ENCODE results near the gene C17orf113.
A peak's percentile ranks its signal among the peaks of the same experiment; 100 is the strongest.

The C17orf113 gene

DNA sequence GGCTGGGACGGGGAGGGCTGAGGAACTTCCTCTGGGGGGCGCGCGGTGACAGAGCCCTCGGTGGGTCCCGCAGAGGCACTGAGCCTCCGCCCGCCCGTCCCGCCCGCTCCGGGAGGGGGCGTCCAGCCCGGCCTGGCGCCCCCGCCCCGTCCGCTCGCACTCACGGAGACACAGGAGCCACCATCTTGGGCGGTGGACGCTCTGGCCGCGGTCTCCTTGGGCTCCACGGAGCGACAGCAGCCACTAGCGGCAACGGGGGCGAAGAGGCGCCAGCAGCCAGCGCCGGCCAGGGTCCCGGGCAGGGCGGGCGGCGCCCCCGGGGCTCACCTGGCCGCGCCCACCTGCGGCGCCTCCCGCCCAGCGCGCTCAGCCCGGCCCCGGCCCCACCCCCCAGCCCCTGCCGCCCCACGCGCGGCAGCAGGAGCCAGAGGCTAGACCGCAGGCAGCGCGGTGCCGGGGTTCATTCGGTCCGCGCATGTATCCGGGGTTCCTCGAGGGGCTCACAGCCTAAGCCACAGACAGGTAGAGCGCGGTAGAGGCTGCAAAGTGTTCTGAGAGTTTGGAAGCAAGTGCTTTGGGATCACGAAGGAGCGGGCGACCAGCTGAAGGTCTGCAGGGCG, at the start of gene C17orf113:
Gene C17orf113, minus strand, starts transcription at position 209 of the 620 bp plus-strand sequence. CDS start 7,225 bp downstream, outside the sequence.
- DNase-seq = peak; percentile 78

DNA sequence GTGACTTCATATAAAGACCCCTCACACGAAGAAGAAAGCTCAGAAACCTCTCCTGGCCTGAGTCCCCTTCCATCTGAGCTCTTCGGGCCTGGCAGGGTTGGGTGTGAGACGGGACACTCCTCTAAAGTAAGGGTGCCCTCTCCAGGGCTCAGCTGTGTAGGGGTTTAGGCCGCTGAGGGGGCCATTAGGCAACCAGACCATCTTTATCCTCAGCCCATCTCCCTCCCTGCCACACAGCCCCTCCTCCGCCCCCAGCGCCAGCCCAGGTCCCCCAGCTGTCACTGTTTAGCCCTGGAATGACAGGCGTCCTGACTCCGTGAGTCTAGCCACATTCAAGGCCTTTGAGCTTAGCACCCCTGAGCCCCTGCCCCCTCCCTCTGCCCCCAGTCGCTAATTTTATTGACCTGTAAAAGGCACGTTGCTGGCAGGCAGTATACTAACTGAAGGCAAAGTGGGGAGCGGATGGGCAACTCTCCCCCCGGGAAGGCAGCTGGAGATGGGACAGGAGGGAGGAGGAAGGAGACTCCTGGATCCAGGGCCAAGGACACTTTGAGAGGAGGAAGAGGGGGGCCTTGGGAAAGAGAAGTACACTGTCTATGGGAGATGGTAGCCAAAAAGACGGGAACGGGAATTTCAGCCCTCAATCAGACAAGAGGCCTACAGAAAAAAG, 48.5 kb upstream of the C17orf113 start:
- DNase-seq = peak; percentile 94

DNA sequence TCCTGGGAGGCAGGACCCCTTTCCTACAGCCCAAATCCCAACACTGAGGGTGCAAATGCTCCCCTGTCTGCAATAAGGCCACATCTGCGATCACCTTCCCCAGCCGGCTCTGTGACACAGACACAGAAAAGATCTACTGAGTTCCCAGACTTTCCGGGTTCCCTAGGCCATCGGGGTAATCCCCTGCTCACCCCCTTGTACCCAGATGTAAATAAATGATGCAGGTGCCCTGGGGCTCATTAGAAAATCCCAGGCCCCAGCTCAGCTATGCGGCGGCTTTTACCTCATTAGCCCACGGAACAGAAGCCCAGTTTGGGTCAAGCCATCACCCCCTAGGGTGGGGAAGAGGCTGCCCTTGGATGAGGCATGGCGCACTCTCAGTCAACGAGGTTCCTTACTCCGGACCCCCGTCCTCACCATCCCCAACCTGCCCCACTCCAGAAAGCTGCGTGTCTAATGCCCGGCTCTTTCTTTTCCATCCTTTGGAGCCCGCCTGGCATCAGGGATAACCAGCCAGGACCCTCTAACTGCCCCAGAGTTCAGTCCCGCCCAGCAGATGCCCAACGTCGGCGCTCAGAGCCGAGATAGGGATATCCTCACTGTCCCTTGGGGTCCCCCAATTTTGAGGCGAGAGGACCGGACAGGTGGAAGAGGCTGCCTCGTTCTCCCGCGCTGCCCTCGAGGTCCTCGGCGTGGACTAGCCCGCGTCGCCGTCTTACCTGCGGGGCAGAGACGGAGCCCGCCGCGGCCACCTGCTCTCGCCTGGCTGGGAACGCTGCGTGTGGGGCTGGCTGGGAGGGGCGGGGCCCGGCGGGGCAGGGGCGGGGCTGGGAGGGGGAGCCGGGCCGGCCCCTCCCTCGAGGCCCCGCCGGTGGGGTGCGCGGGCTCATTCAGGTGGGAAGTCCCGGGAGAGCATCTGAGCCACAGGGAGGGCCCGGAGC, 47.6 kb upstream of the C17orf113 start, which contains the start of gene ZNF385C:
Gene ZNF385C, minus strand, starts transcription at position 783 of the 941 bp plus-strand sequence. CDS start 35,417 bp downstream, outside the sequence.
- DNase-seq = peak; percentile 77

DNA sequence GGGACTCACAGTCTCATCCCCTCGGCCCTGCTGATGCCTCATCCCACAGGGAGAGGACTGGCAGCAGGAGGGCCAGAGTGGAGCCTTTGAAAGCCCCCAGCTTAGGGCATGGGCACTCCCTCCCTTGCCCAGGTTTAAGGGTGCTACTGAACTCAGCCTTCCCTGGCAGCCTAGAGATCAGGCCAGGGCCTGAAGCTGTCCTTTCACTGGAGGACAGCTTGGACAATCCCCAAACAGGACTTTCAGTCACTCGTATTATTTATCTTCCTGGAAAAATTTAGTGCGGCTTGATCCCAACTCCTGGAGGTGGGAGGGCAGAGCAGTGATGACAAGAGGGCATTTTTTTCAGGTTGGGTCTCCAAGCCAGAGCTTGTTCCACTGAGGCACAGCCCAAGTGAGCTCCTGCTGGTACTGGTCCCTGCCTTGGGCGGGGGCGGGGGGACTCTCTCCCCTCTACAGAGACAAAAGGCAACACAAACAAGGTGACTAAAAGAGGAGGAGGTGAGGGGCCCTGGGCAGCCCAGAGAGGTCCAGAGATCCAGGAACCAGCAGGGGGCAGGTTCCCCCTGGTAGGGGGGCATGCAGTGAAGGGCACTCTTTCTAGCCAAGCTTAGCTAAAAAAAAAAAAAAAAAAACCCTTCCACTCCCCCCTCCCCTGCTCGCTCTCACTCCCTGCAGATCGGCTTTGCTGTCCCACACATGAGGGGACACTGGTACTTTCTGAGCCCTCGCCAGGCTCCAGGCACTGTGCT, 46.1 kb upstream of the C17orf113 start:
- DNase-seq = no peak

DNA sequence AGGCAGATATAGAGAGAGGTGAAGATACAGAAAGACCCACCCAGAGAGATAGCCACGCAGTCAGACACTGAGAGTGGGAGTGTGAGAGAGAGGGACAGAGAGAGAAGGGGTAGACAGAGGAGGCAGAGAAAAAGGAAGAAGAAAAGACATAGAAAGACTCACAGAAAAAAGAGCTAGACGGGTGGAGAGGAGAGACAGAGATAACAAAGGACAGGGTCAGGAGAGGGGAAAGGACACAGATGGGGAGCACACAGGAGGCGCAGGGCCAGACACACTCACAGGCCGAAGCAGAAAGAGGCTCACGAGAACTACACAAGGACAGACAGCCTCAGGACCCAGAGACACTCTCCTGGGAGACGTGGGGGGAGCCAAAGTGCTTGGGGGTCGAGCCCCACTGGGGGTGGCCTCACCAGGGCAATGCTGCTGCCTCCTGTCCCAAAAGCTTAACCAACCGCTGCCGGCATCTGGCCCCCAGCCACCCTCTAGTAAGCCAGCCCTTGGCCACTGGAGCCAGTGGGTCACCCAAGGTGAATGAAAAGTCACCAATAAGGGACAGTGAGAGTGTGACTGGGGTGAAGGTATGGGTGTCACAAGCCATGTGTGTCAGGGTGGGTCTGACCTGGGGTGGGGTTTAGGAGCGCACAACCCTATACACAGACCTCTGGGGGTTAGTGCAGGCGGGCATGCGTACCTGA, 44.1 kb upstream of the C17orf113 start:
- no peak for DNase-seq

DNA sequence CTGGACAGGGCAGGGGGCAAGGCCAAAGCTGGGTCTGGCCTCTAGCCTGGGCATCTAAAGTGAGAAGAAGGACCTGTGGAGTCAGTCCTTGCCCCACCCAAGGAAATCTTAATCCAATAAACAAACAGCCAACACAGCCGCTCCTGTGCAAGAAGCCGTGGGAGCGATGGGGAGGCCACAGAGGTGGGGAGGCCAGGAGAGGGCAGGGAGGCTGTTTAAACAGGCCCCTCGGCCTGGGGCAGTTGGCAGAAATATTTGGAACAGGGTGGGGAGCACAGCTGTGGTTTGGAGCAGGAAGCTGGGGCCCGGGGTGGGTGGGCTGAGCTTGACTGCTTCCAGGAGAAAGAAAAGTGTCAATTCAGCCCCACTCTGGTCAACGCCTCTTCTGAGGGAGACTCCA, 42.5 kb upstream of the C17orf113 start:
- DNase-seq = peak; percentile 25

DNA sequence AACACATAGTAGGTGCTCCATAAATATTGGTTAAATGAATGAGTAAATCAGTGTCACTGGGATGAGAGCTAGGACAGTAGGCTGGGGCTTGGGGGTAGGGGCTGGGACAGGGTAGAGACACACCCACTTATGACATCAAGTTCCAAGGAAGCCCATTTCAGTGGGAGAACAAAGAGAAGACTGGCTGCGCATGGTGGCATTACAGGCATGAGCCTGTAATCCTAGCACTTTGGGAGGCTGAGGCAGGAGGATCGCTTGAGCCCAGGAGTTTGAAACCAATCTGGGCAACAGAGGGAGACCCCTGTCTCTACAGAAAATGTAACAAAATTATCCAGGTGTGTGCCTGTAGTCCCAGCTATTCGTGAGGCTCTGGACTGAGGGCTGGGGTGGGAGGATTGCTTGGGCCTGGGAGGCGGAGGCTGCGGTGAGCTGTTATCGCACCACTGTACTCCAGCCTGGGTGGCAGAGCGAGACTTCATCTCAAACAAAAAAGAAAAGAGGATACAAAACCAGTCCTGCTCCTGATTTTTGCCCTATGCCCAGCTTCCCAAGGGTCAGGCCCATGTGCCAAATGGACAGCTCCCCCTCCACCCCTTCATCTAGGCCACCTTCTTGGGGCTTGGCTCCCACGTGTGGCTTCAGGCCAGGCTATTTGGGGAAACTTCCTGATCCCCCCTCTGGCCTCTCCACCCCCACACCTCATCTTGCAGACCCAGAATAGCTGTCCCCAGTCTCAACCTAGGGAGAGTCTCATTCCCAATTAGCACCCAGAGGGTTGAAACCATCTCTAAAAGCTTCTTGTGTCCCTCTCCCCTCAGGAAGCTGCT, 40.8 kb upstream of the C17orf113 start:
- no peak for DNase-seq

DNA sequence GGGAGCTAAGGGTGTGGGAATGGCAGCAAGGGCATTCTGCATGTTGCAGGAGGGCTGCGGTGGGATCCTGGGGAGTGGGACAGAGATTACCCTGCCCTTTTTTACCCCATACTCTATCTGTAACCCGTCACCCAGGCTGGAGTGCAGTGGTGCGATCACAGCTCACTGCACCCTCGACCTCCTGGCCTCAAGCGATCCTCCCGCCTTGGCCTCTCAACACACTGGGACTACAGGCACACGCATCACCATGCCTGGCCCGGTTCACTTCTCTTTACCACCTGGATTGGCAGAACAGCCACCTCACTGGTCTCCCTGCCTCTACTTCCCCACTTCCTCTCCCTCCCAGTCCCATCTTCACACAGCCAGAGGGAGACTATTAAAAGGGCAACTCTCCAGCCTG, 38.3 kb upstream of the C17orf113 start:
- no peak for DNase-seq

DNA sequence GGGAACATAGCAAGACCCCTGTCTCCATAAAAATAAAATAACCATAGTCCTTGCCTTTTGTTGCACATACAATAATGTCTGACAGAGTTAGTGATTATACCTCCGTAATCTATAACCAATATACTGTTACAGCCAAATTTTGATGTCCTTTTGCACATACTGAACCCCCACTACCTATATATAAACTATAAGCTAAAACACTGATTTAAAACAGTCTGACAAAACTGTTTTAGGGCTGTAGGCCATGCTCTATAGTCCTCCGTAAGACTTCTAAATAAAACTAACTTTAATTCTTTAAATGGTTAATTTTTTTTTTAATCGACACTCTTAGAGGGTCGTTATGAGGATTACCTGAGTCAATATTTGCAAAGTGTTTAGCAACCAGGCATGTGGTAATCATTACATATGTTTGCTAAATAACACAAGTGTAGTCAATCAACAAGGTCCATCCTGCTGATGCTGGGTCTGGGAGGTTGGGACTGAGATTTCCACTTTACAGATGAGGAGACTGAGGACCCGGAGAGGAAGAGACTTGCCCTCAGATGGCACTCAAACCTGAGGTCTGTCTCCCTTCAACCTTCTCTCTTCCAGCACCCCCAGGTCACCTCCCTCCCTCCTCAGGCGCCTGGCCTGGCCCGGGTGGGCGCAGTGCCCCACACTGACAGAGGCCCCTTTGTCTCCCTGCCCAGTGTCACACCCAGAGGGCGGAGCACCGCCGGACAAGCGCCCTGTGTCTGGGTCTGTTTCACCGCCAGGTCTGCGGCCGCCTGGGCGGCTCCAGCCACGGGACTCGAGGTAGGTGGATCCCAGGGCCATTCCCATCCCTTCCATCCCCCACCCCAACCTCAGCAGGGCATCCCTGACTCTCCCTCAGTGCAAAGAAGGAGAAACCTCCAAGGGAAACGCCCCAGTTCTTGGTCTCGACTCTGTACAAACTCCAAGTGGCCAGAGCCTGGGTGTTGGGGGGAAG, 37.6 kb upstream of the C17orf113 start:
- DNase-seq = no peak

DNA sequence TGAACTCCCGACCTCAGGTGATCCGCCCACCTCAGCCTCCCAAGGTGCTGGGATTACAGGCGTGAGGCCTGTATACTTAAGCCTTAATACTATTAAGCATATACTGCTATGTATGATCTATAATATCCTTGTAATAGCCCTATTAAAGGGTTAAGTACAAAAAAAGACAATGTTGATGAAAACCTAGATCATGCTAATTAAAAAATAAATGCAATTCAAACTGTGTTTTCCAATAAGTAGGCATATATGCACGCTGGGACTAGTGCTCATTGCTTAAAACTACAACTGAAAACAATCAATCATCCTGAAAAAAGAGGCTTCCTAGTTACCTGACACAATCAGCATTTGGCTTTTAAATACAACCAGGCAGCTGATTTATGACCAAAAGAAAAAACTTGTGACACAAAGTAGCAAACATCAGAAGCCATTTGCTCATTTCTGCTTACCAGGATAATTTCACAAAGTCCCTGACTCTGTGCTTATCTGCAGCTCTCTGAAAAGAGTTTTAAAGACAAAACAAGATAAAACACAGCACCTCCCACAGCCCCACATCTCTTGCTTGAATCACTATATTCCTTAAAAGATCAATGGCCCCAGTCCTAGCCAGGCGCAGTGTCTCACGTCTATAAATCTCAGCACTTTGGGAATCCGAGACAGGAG, 36.8 kb upstream of the C17orf113 start:
- peak; percentile 66 for DNase-seq

DNA sequence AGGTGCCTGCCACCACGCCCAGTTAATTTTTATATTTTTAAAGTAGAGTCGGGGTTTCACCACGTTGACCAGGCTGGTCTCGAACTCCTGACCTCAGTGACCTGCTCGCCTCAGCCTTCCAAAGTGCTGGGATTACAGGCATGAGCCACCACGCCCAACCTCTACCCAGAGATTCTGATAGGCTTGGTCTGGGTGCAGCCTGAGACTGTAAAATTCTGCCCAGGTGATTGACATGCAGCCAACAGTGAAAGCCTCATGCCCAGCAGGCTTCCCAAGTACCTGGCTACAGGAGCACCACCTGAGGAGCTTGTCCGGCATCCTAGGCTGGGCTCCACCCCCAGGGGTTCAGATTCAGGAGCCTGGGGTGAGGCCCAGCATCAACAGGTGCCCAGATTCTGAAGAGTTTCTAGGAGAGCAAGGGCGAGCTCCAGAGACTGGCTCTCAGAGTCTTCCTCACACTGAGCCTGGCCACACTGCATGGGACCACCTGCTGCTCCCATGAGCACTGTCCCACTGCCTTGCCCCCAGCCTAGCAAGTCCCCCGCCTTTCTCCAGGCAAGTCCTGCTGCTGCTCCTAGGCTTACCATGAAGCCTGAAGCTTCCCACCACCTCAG, 31.2 kb upstream of the C17orf113 start:
- DNase-seq = no peak

DNA sequence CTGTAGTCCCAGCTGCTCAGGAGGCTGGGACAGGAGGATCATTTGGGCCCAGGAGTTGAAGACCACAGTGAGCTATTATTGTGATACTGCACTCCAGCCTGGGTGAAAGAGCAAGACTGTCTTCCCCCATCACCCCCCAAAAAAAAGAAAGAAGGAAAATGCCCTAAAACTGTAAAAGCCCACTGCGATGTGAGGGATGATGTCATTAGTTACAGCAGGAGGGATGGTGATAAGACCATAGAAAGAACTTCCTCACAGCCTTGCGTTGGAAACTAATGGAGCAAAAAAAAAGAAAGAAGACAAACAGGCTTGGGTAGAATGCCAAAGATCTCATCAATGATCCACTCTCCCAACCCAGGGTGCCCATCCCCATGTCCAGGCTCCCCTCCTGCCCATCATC, 29.1 kb upstream of the C17orf113 start:
- DNase-seq = no peak

DNA sequence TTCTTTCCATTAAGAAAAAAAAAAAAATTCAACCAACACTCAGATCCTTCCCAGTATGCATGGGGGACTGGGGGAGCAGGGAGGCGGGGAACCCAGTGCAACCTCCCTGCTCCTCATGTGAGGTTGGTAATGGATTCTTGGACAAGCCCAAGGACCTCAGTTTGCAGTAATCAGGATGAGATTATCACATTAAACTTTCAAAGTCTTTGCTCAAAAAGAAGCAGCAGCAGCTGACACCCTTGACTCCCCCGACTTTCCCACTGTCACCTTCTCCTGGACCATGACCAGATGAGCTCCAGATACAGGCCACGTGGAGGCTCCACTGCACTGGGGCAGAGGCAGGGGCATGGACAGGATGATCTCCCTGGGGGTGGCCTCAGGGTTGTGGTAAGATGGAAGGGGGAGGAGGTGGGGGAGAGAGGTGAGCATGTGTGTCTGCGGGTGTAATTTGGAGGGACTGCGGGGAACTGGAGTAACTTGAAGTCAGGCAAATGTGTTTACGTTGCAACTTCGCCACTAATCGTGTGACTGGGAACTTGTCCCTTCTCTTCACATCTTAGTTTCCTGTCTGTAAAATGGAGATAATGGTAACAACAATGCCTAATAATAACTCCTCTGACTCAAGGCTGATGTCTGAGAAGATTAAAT, 28.1 kb upstream of the C17orf113 start:
- no peak for DNase-seq

DNA sequence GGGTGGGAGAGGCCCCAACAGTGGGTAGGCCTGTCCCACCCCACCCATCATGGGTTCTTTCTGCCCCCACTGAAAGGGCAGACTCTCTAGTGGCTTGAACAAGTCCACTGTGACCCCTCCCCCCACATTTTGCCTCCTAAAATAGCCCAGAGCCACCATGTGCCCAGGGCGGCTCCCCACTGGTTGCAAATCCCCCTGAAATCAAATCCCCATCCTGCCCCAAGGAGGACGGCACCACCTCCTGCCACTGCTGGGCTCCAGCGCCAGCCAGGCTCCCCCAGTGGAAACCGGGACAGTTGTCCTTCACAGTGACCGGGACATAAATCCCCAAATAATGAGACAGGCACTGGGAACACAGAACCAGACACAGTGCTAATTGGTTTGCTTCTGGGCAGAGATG, 27.4 kb upstream of the C17orf113 start:
- no peak for DNase-seq

DNA sequence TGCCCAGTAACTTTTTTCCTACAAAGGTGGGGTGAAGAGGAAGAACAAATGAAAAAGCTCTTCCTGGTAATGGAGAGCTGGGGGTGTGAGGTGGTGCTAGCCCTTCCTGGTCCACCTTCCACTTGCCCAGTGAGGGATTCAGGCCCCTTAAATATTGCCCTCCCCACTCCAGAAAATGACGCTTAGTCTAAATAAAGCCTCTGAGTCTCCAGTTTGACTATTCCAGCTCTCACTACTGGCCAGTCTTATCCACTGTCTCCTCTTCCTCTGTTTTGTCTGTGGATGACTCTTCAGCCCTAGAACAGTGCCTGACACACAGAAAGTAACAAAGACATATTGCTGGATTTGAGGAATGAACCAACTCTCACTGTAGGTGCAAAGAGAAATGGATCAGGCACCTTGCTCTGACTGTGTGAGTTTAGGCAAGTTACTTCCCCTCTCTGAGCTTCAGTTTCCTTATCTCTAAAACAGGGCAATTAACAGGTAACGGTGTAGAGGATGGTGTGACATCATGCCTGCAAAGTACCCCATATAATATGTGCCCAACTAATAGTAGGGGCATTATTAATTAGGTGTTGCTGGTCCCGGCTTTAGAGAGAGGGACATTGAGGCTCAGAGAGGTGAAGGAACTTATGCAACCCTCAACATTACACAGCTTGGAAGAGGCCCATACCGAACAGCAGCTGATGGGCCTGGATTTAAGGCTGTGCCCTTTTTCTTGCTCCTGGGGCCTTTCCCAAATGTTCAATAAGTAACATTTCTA, 26.6 kb upstream of the C17orf113 start:
- no peak for DNase-seq

DNA sequence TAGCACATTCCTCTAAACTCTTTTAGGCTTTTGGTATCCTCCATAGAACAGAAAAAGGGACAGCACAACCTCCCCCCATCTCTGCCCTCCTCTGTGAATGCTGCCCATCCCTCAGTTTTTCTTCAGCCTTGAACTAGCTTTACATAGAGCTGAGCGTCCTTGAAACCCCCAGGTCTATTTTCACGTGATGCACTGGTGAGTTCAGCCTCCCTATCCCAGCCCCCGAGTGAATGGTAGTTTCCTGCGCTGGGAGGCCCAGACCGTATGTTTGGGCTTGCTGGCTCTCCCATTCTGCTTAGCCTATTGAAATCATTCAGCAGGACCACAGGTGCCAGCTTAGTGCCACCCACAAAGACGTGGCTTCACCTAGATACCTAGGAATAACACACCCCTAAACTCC, 25.4 kb upstream of the C17orf113 start:
- DNase-seq = no peak
